Astrocyte (in vitro differentiated cells and primary cell): ENCODE measurements around the gene BTLA.

Source experiments
- CTCF ChIP-seq: IDR thresholded peaks from 2 replicates; pipeline ENCODE4 v1.5.1; 2011; ENCODE audit warnings: low read depth, mild to moderate bottlenecking, inconsistent platforms, low read length, moderate library complexity; ENCODE audit not compliant: insufficient read depth
- EZH2 ChIP-seq: IDR thresholded peaks from 2 replicates; pipeline ENCODE4 v1.6.1; 2012; ENCODE audit warnings: mild to moderate bottlenecking, low read length, inconsistent platforms; ENCODE audit not compliant: insufficient read depth

- no peak for TF ChIP-seq CTCF
- no peak for TF ChIP-seq EZH2
Observed at GRCh38 chr3:112503304-112503972, 4.2 kb upstream of the BTLA start.
